K562 (cell line): ENCODE measurements around the gene CLCN2. TPM values are rescaled to one million over a fixed set of nuclear protein-coding genes. Genes with fewer than 3 reads are reported as not detected.

Source experiments
- ATAC-seq: fragments of 200-7000 bp; cut with Tn5 transposase; 3 replicates; pipeline ENCODE4 v1.9.1; 2020; ENCODE audit warnings: moderate library complexity
- BruUV-seq: library from RNA; stranded (reverse); fragments of 400-500 nt; replicated peaks from 2 replicates; lab custom pipeline; 2021; lab: Mats Ljungman, UMichigan
- CTCF ChIA-PET: fragments of 300-600 bp; formaldehyde crosslinking; extraction: SDS; loops from one replicate; lab custom pipeline; 2021; ENCODE audit warnings: low intra/inter-chr PET ratio; lab: Yijun Ruan, JAX
- POLR2A ChIA-PET: fragments of 300-600, 350-650 bp; sonication (Branson Sonifier 250); formaldehyde crosslinking; extraction: SDS; loops from one replicate; lab custom pipeline; 2021; ENCODE audit warnings: antibody characterized with exemption, inconsistent platforms; lab: Yijun Ruan, JAX
- DNase-seq, 4 experiments: peaks; one replicate each; pipeline versions ENCODE4 v3.0.0 to v3.0.0-alpha.2; 2011 to 2018; ENCODE audit warnings: low spot score in 3 of 4, mixed read lengths in 3 of 4; ENCODE audit errors: extremely low read depth in 1 of 4
- FAIRE-seq: peaks from 2 replicates; lab custom pipeline; 2011; peaks lifted over from hg19 to GRCh38; lab: Jason Lieb, UNC
- H2AFZ ChIP-seq: 2 replicates; pipeline ENCODE4 v1.6.0; 2011; ENCODE audit warnings: low read depth, low read length, control low read depth, inconsistent platforms
- H3K27ac ChIP-seq: fragments of 200-600 bp; 3 replicates; pipeline ENCODE4 v1.8.0; 2011; ENCODE audit warnings: low read depth, mild to moderate bottlenecking, control low read depth, inconsistent platforms, low read length, moderate library complexity, mixed read lengths; ENCODE audit errors: extremely low read depth
- H3K27me3 ChIP-seq, 2 experiments: fragments of 300-600 bp in 1 of 2; 2 replicates in 1 of 2; 3 replicates in 1 of 2; pipeline versions ENCODE4 v1.6.0 to v1.8.0; 2011; ENCODE audit warnings: inconsistent platforms in 2 of 2, low read length in 2 of 2, mild to moderate bottlenecking in 1 of 2, mixed read lengths in 1 of 2, moderate library complexity in 1 of 2; ENCODE audit not compliant: control insufficient read depth in 2 of 2, insufficient read depth in 2 of 2
- H3K36me3 ChIP-seq: fragments of 300-600 bp; 3 replicates; pipeline ENCODE4 v1.8.0; 2011; ENCODE audit warnings: mild to moderate bottlenecking, low read length, inconsistent platforms; ENCODE audit not compliant: control insufficient read depth, insufficient read depth
- H3K4me1 ChIP-seq, 2 experiments: fragments of 200-600 bp in 1 of 2; replicated peaks in 1 of 2; 2 replicates in 1 of 2; 3 replicates in 1 of 2; pipeline versions ENCODE4 v1.5.1 to v1.8.0; 2011; ENCODE audit warnings: inconsistent platforms in 2 of 2, low read length in 2 of 2, mild to moderate bottlenecking in 1 of 2, mixed read lengths in 1 of 2, moderate library complexity in 1 of 2; ENCODE audit not compliant: control insufficient read depth in 2 of 2, insufficient read depth in 2 of 2
- H3K4me2 ChIP-seq: 2 replicates; pipeline ENCODE4 v1.6.1; 2011; ENCODE audit warnings: low read length, control low read depth, inconsistent platforms, mixed read lengths; ENCODE audit not compliant: insufficient read depth
- H3K4me3 ChIP-seq: fragments of 200-600 bp; sonication (generic), shearing (Covaris generic); 2 replicates; pipeline ENCODE4 v1.5.1; 2016; ENCODE audit warnings: control low read depth, inconsistent platforms
- H3K79me2 ChIP-seq: fragments of 200-600 bp; 3 replicates; pipeline ENCODE4 v1.8.0; 2011; ENCODE audit warnings: low read length, inconsistent platforms; ENCODE audit not compliant: control insufficient read depth, insufficient read depth
- H3K9ac ChIP-seq, 2 experiments: 2 replicates each; pipeline versions ENCODE4 v1.6.0 to v1.6.1; 2011; ENCODE audit warnings: low read depth in 2 of 2, low read length in 2 of 2, control low read depth in 1 of 2, inconsistent platforms in 1 of 2, mild to moderate bottlenecking in 1 of 2, mixed read lengths in 1 of 2; ENCODE audit not compliant: insufficient read depth in 1 of 2
- H3K9me1 ChIP-seq: one replicate; pipeline ENCODE4 v1.6.0; 2011; ENCODE audit warnings: inconsistent platforms, mild to moderate bottlenecking, low read length, moderate library complexity; ENCODE audit not compliant: control insufficient read depth, insufficient read depth
- H3K9me3 ChIP-seq: replicated peaks from 2 replicates; pipeline ENCODE4 v1.5.1; 2011; ENCODE audit warnings: low read depth, low read length, inconsistent platforms; ENCODE audit not compliant: control insufficient read depth, insufficient read depth
- H4K20me1 ChIP-seq: replicated peaks from 2 replicates; pipeline ENCODE4 v1.6.1; 2011; ENCODE audit warnings: low read length, inconsistent platforms, mixed read lengths; ENCODE audit not compliant: control insufficient read depth, insufficient read depth
- CEBPG ChIP-seq, 3 experiments: fragments of 200-800 bp in 1 of 3; sonication (Bioruptor generic) in 1 of 3; sonication (generic) in 1 of 3; formaldehyde crosslinking in 1 of 3; IDR thresholded peaks in 2 of 3; conservative IDR thresholded peaks in 1 of 3; 2 replicates each; pipeline versions ENCODE4 v1.6.1 to v1.8.0; 2016 to 2022; ENCODE audit warnings: missing compliant biosample characterization in 2 of 3, missing genetic modification characterization in 2 of 3, mild to moderate bottlenecking in 1 of 3, missing genetic modification reagents in 1 of 3
- KLF13 ChIP-seq: fragments of 450-650 bp; IDR thresholded peaks from 2 replicates; pipeline ENCODE4 v1.6.1; 2016; ENCODE audit warnings: missing genetic modification characterization, low read depth, mild to moderate bottlenecking, missing compliant biosample characterization, moderate library complexity, borderline replicate concordance
- MTA2 ChIP-seq: fragments of 450-650 bp; IDR thresholded peaks from 2 replicates; pipeline ENCODE4 v1.6.1; 2016; ENCODE audit warnings: low read depth
- MXI1 ChIP-seq: IDR thresholded peaks from 2 replicates; pipeline ENCODE4 v1.6.1; 2011; ENCODE audit warnings: low read depth, mild to moderate bottlenecking, improper control_type of control experiment, low read length
- NCOR1 ChIP-seq: fragments of 450-650 bp; IDR thresholded peaks from 2 replicates; pipeline ENCODE4 v1.6.1; 2016; ENCODE audit warnings: mild to moderate bottlenecking, moderate library complexity
- POLR2H ChIP-seq: IDR thresholded peaks from 2 replicates; pipeline ENCODE4 v1.6.1; 2016; ENCODE audit warnings: missing genetic modification characterization, low read depth, mild to moderate bottlenecking, control low read depth, missing compliant biosample characterization, moderate library complexity
- WGBS: fragments of 100-300 bp; shearing (Covaris generic); methylation state at CpG from one replicate; pipeline ENCODE4 v1.1.6; 2016; ENCODE audit warnings: low coverage, mixed read lengths; ENCODE audit not compliant: insufficient coverage; ENCODE audit errors: missing lambda C conversion rate; 5-methylcytosine and 5-hydroxymethylcytosine counted together
- in situ Hi-C: fragments of 300-500 bp; cut with MboI; formaldehyde crosslinking; loops from 4 replicates; pipeline ENCODE4 v1.15.0; 2018; ENCODE audit warnings: inconsistent platforms, mixed read lengths
- intact Hi-C: fragments of 100-400 bp; cut with micrococcal nuclease; formaldehyde crosslinking; loops from 2 replicates; pipeline ENCODE4 v1.14.2; 2022
- polyA plus RNA-seq, 8 experiments: library from polyadenylated mRNA; depleted of rRNA in 4 of 8; stranded (reverse) in 5 of 8; unstranded in 3 of 8; fragments of >200 nt; fragmentation: Nextera tagmentation in 2 of 8; fragmentation: Illumina TruSeq in 1 of 8; extraction: Ambion mirVana in 2 of 8; extraction: Trizol in 1 of 8; gene quantifications; 2 replicates each; pipeline versions ENCODE4 v1.2.1 to v1.2.3, GENCODE V29; 2011 to 2014; ENCODE audit warnings: inconsistent platforms in 1 of 8, missing spikeins in 1 of 8
- total RNA-seq, 7 experiments: library from RNA; depleted of rRNA in 6 of 7; stranded (reverse); fragments of >200 nt in 6 of 7; fragmentation: Illumina TruSeq in 2 of 7; extraction: Trizol in 2 of 7; gene quantifications; 2 replicates each; pipeline versions ENCODE4 v1.2.1 to v1.2.3, GENCODE V29; 2011 to 2021; ENCODE audit warnings: low replicate concordance in 1 of 7
- TF ChIP-seq, protein P1 (sequence below): fragments of 450-650 bp; IDR thresholded peaks from 2 replicates; pipeline ENCODE4 v1.6.1; 2016; ENCODE audit warnings: borderline replicate concordance

Gene CLCN2
- total and polyA plus RNA-seq, 9 of the 15 experiments (the other 6 are each of a cell fraction or from before 2014, with no cell fraction given): 0.10 to 14.0 (median 6.9) TPM

DNA sequence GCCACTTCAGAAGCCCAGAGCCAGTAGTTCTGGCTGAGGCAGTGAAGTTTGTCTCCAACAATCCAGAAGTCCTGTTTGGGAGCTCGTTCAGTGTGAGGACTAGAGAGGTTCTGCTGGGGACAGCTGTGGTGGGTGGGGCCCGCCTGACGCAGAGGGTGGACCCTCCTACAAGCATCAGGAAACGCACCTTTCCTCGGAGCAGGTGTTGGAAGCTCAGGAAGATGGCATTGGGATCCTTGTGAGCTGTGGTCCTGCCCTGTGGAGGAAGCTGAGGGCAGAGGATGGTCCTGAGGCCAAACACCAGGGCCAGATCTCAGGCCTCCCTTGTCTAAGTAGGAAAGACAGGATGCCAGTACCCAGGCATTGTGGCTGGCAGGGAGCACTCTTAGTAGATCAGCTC, 11.5 kb upstream of the CLCN2 start (continued):
- TF ChIP-seq NCOR1: no peak
- TF ChIP-seq, protein P1, sequence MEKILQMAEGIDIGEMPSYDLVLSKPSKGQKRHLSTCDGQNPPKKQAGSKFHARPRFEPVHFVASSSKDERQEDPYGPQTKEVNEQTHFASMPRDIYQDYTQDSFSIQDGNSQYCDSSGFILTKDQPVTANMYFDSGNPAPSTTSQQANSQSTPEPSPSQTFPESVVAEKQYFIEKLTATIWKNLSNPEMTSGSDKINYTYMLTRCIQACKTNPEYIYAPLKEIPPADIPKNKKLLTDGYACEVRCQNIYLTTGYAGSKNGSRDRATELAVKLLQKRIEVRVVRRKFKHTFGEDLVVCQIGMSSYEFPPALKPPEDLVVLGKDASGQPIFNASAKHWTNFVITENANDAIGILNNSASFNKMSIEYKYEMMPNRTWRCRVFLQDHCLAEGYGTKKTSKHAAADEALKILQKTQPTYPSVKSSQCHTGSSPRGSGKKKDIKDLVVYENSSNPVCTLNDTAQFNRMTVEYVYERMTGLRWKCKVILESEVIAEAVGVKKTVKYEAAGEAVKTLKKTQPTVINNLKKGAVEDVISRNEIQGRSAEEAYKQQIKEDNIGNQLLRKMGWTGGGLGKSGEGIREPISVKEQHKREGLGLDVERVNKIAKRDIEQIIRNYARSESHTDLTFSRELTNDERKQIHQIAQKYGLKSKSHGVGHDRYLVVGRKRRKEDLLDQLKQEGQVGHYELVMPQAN: no peak
- TF ChIP-seq CEBPG (CRISPR knock-in tag; IDR thresholded peaks at IDR 0.05): no peak
- no peak for TF ChIP-seq CEBPG (tag; conservative IDR thresholded peaks at IDR 0.05 in 1 of 2, IDR thresholded peaks at IDR 0.05 in 1 of 2)
- no peak for TF ChIP-seq KLF13 (tag)
- no peak for TF ChIP-seq POLR2H

DNA sequence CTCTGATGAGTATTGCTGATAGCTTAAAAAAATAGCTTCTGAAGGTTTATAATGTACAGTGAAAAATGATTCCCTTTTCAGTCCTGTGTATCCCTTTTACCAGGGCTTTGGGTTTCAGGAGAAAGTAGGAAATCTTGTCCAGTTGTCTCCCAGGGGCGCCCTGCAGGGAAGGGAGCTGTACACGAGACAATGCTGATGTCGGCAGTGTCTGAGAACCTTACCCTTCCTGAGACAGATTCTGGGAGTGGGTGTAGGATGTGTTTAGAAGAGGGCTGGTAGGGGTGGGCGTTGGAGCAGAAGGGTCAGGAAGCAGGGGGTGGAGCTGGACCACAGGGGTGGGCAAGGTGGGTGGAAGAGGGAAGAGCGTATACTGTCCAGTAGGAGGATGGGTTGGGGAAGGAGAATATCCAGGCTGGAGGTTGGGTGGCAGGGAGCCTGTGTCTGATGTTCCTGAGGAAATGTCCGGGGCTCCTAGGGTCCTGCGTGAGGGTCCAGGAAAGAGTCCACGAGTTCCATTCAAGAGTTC, 11.0 kb upstream of the CLCN2 start:
- Histone ChIP-seq H4K20me1 (0 out of 2 replicates have a peak, but pooled peaks cover 7% of the 10 kb centered on the region), H3K79me2 (no peaks in the 10 kb centered on the region), H3K27ac (no peak overlapping the region), H3K27me3 (peaks cover 2 to 4% of the 10 kb centered on the region in 2 experiments; a peak in 3 of 5 replicates), H2AFZ (no peak overlapping the region), H3K4me3 (no peak overlapping the region), H3K9ac (no peak overlapping the region), H3K4me1 (no peaks in the 10 kb centered on the region; a peak in 1 of 5 replicates), H3K9me1 (no peaks in the 10 kb centered on the region), H3K9me3 (no peaks in the 10 kb centered on the region), H3K36me3 (peaks cover 25% of the 10 kb centered on the region), H3K4me2 (no peak overlapping the region)
- ChIA-PET POLR2A (interaction anchor here (0.7 to 4.1 kb wide), 12 partner anchors 9 to 533 kb away, joined by 3 to 35 read pairs (median 4); no protein-coding TSS in a partner anchor), CTCF (interaction anchor here (0.6 to 2.2 kb wide), 5 partner anchors 83 to 171 kb away, joined by 3 to 26 read pairs (median 7); no protein-coding TSS in a partner anchor)
- DNase-seq (no peak), FAIRE-seq (no peak), ATAC-seq (no peak)
- 39% methylated on average over 8 of the region's 8 CpGs for WGBS
- in situ Hi-C loops: loop anchor here (5.0 kb wide), 2 partner anchors 45 to 95 kb away; no protein-coding TSS in a partner anchor
- TF ChIP-seq MTA2: no peak
- no peak for TF ChIP-seq MXI1
- BruUV-seq: no TSS peak
- intact Hi-C loops: loop anchor here (10.0 kb wide), 1 partner anchor 402 kb away; no protein-coding TSS in a partner anchor
